DMS53 (cell line): ENCODE measurements around the gene FAM53B.

Source experiments
- DNase-seq: peaks from one replicate; lab custom pipeline; 2025; lab: John Stamatoyannopoulos, UW

The FAM53B gene

GRCh38 chr10:124629842-124630241, 114.3 kb downstream of the FAM53B start:
- DNase-seq: no peak

- DNase-seq: no peak
These were observed 114.8 kb downstream of the FAM53B start for GRCh38 chr10:124629415-124629814.

GRCh38 chr10:124628676-124629021, 115.5 kb downstream of the FAM53B start:
- no peak for DNase-seq

- DNase-seq: no peak
These were observed 116.1 kb downstream of the FAM53B start for GRCh38 chr10:124627866-124628675.

GRCh38 chr10:124626759-124627380, 117.3 kb downstream of the FAM53B start:
- DNase-seq: no peak

- DNase-seq: no peak
These were observed 118.3 kb downstream of the FAM53B start for GRCh38 chr10:124625831-124626238.

- no peak for DNase-seq
These were observed 119.3 kb downstream of the FAM53B start for GRCh38 chr10:124624895-124625294.

- no peak for DNase-seq
These were observed 119.7 kb downstream of the FAM53B start for GRCh38 chr10:124624466-124624865.

GRCh38 chr10:124624006-124624405, 120.2 kb downstream of the FAM53B start:
- DNase-seq: no peak

GRCh38 chr10:124622866-124623536, 121.2 kb downstream of the FAM53B start:
- DNase-seq: no peak

- DNase-seq: no peak
These were observed 122.0 kb downstream of the FAM53B start for GRCh38 chr10:124622158-124622557.

- no peak for DNase-seq
These were observed 122.5 kb downstream of the FAM53B start for GRCh38 chr10:124621637-124622036.

GRCh38 chr10:124619802-124620490, 124.2 kb downstream of the FAM53B start:
- no peak for DNase-seq

GRCh38 chr10:124619195-124619594, 125.0 kb downstream of the FAM53B start:
- no peak for DNase-seq

- no peak for DNase-seq
These were observed 125.6 kb downstream of the FAM53B start for GRCh38 chr10:124618470-124619073.

- DNase-seq: no peak
These were observed 127.4 kb downstream of the FAM53B start for GRCh38 chr10:124616836-124617130.

- DNase-seq: no peak
These were observed 127.9 kb downstream of the FAM53B start for GRCh38 chr10:124616040-124616835.

- DNase-seq: no peak
These were observed 128.9 kb downstream of the FAM53B start for GRCh38 chr10:124615259-124615658.

- DNase-seq: no peak
These were observed 130.0 kb downstream of the FAM53B start for GRCh38 chr10:124614003-124614659.

- no peak for DNase-seq
These were observed 131.3 kb downstream of the FAM53B start for GRCh38 chr10:124612611-124613498.
